AG09319 (cell line): ENCODE data around the gene CA11.
"Not testable (repeated sequence)": the region's sequence is repeated elsewhere in the genome, so short reads cannot be mapped to it uniquely, and the experiment has no call there.

Source experiments
- DNase-seq: peaks from one replicate; pipeline ENCODE4 v3.0.0-alpha.2; 2010; ENCODE audit warnings: low read depth; ENCODE audit errors: extremely low read depth
- TF ChIP-seq, protein P1 (sequence below): IDR thresholded peaks from 2 replicates; pipeline ENCODE4 v1.5.1; 2011; ENCODE audit warnings: low read depth, mild to moderate bottlenecking, inconsistent platforms, low read length, moderate library complexity

CA11 gene

DNA sequence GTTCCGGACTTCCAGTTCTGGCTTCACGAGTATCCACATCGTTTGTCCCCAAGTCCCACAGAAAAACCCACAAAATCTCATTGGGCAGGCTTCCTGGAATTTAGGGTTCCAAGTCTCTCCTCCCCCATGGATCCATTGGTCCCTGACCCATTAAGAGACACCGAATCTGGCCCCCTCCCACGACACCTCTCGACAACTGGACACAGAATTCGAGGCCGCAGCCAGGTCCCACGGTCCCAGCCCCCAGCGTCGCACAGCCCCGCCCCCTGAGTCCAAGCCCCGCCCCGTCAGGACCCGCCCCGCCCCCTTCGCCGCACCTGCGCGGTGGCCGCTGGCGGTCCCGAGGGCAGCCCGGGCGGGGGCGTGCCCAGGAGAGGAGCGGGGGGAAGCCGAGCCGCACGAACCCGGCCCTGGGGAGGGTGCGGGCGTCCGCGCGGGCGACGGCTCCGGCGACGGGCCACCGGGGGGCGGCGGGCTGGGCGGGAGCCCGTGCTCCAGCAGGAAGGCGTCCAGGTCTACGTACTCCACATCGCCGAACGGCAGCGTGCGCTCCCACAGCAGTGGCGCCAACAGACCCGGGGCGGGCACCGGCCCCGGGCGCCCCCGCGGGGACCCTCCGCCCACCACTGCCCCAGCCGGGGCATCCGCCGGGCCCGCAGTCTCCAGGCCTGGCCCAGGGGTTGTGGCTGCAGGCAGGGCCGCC is 10.6 kb downstream of the CA11 start:
- TF ChIP-seq, protein P1, sequence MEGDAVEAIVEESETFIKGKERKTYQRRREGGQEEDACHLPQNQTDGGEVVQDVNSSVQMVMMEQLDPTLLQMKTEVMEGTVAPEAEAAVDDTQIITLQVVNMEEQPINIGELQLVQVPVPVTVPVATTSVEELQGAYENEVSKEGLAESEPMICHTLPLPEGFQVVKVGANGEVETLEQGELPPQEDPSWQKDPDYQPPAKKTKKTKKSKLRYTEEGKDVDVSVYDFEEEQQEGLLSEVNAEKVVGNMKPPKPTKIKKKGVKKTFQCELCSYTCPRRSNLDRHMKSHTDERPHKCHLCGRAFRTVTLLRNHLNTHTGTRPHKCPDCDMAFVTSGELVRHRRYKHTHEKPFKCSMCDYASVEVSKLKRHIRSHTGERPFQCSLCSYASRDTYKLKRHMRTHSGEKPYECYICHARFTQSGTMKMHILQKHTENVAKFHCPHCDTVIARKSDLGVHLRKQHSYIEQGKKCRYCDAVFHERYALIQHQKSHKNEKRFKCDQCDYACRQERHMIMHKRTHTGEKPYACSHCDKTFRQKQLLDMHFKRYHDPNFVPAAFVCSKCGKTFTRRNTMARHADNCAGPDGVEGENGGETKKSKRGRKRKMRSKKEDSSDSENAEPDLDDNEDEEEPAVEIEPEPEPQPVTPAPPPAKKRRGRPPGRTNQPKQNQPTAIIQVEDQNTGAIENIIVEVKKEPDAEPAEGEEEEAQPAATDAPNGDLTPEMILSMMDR, result no peak
- DNase-seq, result no peak

DNA sequence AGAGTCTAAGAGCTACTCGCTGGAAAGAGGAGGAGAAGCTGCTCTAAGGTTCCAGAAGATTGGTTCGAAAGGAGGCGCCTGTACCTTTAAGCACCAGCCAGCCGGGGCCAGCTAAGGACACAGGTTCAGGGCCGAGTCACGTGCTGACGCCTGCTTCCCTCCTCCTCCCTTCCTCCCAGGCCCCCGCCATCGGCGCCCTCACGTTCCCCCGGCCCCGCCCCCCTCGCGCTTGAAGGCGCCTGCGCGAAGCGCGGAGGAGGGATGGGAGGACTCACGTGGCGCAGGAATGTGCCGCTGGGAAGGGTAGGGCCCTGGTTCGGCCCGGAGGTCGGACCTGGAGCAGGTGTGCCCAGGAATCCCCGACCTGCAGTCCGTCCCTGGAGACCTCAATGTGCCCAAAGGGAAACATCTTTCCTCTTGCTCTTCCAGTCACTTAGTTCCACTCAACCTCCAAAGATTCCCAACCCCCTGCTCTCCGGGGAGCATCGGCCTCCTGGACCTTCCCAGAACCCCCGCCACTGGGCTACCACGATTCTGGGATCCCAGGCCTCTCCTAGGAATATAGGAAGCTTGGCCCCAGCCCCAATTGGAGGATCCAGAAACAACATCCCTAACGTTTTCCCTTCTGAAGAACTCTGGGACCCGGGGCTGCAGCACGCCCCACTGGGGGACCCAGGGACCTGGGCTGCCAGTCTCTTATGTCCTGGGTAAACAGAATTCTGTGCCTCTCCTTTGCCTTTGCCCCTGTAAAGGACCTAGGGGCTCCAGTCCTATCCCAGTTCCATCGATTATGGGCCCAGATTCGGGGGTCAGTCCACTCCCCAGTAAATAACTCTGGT is 11.3 kb downstream of the CA11 start:
- peak; percentile 87 for DNase-seq

DNA sequence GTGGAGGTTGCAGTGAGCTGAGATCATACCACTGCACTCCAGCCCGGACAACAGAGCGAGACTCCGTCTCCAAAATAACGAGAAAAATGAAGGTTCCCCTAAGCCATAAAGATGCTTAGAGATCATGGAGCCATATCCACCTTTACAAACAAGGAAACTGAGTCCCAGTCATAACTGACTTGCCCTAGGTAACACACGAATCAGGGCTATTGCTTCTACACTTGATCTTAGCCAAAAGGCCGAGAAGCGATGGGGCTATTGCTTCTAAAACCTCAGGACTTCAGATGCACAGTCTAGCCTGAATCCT is 12.0 kb downstream of the CA11 start:
- DNase-seq, result no peak
- TF ChIP-seq, protein P1, result no peak

More for the DNA sequence above, 11.3 kb downstream of the CA11 start:
- TF ChIP-seq, protein P1, result no peak

DNA sequence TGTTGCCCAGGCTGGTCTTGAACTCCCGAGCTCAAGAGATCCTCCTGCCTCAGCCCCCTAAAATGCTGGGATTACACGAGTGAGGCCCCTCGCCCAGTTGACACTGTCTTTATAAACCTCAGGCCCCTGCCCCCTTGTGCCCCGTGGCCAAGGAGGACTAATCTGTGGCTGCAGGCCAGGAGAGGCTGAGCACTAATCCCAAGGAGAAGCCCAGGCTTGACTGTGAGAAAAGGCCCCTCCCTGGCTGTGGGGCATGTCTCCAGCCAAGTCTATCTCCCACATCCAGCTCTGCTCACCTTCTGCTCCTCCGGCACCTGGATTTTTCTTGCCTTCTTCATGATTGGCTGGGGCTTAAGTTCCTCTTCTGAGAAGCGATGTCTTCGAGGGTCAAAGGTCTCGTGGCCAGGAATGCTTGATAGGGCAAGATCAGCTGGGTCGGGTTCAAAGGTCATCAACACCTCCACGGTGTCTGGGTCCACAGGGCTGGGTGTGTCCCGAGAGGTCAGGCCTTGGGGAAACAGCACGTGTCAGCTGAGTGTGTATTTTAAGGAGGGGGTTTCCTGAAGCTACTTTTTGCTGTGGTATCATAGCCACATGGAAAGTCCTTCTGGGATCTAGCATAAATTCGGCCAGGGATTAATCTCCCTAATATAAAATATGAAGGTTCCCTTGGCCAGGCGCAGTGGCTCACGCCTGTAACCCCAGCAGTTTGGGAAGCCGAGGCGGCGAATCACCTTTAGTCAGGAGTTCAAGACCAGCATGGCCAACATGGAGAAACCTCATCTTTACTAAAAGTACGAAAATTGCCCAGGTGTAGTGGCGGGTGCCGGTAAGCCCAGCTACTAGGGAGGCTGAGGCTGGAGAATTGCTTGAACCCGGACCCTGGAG is 12.6 kb downstream of the CA11 start:
- no peak for DNase-seq
- TF ChIP-seq, protein P1, result no peak

DNA sequence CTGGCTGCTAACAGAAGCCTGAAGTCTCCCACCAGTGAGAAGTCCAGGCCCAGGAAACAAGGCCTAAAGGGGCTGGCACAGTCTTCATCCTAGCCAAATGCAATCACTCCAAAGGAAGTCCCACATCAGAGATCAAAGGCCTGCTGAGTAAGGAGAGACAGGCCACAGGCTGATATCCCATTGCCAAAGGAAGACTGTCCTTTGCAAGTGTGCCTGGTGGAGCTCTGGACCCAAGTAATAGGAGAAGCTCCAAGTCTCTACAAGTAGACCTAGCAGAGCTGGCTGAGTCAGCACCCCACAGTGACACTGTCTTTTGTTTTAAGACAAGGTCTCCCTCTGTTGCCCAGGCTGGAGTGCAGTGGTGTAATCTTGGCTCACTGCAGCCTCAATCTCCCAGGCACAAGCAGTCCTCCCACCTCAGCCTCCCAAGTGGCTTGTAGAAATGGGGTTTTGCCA is 13.3 kb downstream of the CA11 start:
- TF ChIP-seq, protein P1, result no peak
- no peak for DNase-seq

DNA sequence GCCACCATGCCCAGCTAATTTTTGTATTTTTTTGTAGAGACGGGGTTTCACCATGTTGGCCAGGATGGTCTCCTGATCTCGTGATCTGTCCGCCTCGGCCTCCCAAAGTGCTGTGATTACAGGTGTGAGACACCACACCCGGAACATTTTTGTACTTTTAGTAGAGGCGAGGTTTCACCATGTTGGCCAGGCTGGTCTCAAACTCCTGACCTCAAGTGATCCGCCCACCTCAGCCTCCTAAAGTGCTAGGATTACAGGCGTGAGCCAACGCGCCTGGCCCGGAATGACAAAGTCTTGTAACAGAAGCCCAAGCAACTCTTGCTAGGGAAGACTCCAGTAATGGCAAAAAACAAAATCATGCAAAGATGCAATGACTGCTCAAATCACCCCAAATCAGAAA is 13.7 kb downstream of the CA11 start:
- DNase-seq, result not testable (repeated sequence)

DNA sequence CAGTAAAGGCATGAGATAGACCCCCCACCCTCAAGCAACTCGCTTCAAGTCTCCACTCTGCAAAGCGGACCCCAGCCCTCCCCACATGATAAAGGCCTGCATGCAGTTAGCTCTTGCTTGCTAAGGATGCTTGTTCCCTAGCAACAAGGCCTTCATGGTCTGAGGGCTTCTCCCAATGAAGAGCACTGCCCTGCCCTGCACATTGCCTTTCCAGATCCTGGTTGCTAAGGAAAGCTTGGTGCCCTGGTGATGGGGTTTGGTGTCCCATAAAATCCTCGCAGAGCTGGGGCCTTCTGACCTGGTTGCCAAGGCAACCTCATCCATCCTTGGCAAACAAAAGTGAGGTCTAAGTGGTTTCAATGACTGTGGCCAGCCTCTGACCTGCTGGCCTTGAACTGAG is 14.8 kb downstream of the CA11 start:
- TF ChIP-seq, protein P1, result no peak

More for the DNA sequence above, 14.8 kb downstream of the CA11 start:
- no peak for DNase-seq
